AG10803 (cell line): ENCODE data around the gene PCSK7.

ENCODE experiments used
- DNase-seq: peaks from one replicate; pipeline ENCODE4 v3.0.0; 2010; ENCODE audit warnings: low read depth
- H3K4me3 ChIP-seq: 2 replicates; pipeline ENCODE4 v1.5.1; 2011; ENCODE audit warnings: mild to moderate bottlenecking, low read length, control low read depth
- CTCF ChIP-seq: conservative IDR thresholded peaks from 2 replicates; pipeline ENCODE4 v1.5.1; 2011; ENCODE audit warnings: mild to moderate bottlenecking, low read length, control low read depth, inconsistent platforms

PCSK7 gene

DNA sequence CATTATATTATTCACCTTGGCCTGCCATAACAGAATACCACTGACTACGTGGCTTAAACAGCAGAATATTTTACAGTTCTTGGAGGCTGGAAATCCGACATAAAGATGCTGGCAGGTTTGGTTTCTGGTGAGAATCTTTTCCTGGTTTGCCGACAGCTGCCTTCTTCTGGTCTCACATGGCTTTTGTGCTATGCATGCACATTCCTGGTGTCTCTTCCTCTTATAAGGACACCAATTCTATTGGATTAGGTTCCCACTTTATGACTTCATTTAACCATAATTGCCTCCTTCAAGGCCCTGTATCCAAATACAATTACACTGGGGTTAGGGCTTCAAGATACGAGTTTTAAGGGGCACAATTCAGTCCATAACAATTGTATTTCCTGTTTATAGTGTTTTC lies 17.7 kb upstream of the PCSK7 start:
- no peak for TF ChIP-seq CTCF
- no peak overlapping the region for H3K4me3 ChIP-seq
- no peak for DNase-seq

GRCh38 chr11:117248341-117248740 lies 16.5 kb upstream of the PCSK7 start:
- no peak overlapping the region for H3K4me3 ChIP-seq
- DNase-seq, result no peak
- no peak for TF ChIP-seq CTCF

DNA sequence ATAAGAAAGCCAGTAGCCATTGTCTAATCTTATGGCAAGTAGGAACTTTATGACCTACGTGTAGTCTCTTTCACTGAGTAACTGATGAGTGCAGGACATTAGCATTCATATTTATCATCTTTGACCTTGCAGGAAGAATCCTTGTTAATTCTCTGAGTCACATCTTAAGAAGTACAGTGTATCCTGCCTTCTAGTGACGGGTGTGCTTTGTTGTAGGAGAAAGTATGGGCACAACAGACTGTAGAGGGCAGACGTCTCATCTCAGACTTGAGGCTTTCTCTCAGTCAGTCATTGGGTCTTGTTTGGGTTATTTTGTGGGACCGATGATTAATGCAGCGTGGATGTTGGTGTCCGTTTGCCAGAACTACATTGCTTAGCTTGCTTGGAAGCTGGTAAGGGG lies 7.4 kb upstream of the PCSK7 start:
- no peak overlapping the region for H3K4me3 ChIP-seq
- peak; percentile 93 for DNase-seq
- peak; percentile 79 for TF ChIP-seq CTCF

- H3K4me3 ChIP-seq, result no peak overlapping the region
- no peak for DNase-seq
- TF ChIP-seq CTCF, result no peak
Observed at GRCh38 chr11:117238221-117238620, 6.3 kb upstream of the PCSK7 start.

- no peak for TF ChIP-seq CTCF
- H3K4me3 ChIP-seq, result peak overlapping the region; percentile 87
- no peak for DNase-seq
Observed at GRCh38 chr11:117232911-117233409, 1.1 kb upstream of the PCSK7 start.

GRCh38 chr11:117232092-117232878 lies 412 bp upstream of the PCSK7 start, which contains the start of gene RNF214:
Gene RNF214 (plus strand): TSS chr11:117232671. CDS start chr11:117234273, 1,602 bp downstream.
- TF ChIP-seq CTCF, result peak; percentile 48
- H3K4me3 ChIP-seq, result peak within 1 kb of the TSS; percentile 87
- DNase-seq, result peak; percentile 64
